Measurements from ENCODE around the gene IFNLR1.

The IFNLR1 gene

DNA sequence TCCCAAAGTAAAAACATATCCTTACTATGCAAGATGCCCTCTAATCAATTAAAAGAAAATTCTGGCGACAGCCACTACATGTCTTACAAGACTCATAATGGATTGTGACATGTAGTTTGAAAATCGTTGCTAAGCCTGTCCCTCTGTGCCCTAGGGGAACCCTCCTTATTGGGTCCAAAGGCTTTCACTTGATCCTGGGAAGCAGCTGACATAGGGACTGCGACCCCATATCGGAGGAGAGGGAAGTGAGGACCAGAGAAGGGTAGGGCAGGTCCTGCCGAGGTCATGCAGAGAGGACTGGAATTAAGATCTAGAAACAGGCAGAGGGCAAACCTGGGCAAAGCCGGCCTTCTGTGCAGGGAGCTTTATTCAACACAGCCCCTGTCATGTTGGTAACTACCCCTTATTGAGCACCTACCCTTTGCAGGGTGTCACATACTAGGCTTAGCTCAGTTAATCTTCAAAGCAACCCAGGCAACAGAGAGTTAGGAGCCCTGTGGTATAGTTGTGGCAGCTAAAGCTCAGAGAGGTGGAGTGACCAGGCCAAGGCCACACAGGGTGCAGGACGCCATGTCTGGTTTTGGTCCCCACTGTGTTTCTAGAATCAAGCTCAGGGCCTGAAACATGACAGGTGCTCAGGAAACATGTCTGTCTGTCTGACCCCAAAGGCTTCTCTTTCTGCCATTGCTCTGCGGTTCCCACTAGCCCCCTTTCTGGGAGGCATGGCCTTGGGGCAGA lies 18.4 kb upstream of the IFNLR1 start:
- DNase-seq = no peak

DNA sequence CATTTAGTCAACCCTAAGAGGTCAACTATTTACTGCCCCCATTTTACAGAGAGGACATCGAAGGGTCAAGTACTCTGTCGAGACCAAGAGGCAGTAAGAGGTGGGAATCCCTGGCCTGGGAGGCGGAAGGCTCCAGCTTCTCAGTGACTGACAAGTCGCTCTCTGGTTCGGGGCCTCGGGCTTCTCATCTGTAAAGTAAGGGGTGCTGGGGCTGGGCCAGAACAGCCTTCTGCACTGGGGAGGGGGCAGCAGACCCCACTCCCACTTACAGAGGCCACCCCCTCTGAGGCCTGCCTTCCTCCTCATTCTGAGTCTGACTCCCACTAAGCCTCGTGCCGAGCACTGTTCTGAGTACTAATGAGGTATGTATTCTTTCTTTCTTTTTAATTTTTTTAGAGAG lies 17.0 kb upstream of the IFNLR1 start:
- no peak for DNase-seq

DNA sequence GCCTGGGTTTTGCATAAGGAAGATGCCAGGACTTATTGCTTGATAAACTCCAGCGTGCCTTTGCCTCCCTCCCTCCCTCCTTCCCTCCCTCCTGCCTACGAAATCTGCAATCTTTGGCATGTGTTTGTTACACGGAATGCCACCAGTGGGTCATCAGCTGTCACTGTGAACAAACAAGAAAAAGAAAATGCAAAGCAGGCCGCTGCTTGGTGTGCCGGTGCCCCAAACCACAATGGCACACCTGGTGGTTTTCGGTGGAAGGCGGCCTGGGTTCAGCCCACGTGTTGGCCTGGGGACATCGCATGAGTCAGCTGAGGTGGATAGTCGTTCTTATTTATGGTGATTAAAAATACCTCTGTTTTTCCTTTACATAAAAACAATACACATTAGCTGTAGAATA lies 16.3 kb upstream of the IFNLR1 start:
- no peak for DNase-seq

DNA sequence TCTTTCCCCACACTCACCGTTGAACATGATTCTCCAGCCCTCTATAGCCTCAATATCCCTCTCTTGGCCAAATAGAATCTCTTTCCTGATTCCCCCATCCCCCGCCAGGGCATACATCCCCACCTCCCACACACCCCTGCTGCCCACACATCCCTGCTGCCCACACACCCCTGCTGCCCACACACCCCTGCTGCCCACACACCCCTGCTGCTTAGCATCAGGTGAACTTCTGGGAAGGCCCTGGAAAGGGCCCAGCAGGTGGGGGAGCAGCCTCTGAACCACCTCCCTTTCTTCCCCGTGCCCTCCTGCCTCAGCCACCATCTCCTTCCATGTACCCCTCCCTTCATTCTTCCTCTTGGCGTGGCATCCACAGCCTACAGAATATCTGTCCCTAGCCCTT lies 15.9 kb upstream of the IFNLR1 start:
- DNase-seq = no peak

DNA sequence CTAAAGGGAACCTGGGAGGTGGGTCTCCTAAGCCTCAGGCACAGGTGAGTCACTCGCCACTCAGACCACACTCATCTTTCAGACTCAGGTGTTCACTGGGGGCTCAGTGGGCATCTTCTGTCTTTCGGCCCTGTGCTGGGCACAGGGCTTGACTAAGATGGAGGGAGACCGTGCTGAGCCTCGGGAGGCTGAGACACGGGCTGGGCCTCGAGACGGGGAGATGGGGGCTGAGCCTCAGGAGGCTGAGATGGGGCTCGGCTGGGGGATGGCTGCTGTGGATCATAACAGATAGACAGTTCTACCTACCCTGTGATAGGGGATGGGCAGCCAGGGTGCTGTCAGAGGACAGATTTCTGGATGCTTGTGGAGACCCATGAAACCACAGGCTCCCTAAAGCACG lies 15.5 kb upstream of the IFNLR1 start:
- DNase-seq = no peak

DNA sequence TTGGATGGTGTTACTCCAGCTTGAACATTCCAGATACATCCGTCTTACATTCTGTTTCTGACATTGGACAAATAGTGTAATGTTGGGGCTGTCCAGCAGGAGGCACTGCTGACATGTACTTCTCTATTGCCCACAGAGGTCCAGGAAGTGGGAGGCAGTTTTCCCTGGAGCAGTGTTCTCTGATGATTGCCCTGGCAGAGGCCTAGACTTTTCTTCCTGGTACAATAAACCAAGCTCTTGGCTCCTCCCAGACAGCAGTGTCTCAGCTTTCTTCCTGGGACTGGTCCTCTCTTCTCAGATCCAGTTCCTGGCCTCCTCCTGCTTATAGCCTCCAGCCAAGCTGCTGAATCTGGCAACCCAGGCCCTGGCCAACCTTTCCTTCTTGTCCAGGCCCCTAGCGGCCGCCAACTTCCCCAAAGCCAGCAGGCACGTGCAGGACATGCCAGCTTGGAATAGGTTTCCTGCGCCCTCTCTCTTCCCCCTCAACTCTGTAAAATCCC lies 14.9 kb upstream of the IFNLR1 start:
- DNase-seq = peak; percentile 77

DNA sequence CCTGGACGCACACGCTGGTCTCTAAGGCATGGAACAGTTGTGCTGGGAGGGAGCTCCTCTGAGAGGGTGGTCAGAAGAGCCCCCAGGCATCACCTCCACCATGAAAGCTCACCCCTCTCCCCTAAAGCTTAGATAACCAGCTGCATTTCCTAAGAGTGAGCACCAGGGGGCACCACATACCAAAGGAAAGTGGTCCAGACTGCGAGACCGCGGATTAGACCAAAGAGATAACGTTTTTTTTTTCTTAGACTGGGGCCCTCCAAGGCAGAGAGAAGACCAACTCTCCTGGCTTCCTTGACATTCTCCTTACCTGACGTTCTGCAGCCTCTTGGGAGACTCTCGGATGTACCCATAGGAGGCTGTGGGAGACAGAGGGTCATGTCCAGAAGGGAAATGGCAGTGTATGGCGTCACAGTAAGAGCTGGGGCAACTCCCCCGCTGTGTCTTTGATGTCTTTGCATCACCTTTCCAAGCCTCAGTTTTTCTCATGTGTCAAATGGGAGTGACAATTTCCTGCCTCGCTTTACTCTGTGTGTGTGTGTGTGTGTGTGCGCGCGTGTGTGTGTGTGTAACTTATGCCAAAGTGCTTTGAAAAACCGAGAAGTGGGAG lies 12.3 kb upstream of the IFNLR1 start:
- DNase-seq = peak; percentile 39

DNA sequence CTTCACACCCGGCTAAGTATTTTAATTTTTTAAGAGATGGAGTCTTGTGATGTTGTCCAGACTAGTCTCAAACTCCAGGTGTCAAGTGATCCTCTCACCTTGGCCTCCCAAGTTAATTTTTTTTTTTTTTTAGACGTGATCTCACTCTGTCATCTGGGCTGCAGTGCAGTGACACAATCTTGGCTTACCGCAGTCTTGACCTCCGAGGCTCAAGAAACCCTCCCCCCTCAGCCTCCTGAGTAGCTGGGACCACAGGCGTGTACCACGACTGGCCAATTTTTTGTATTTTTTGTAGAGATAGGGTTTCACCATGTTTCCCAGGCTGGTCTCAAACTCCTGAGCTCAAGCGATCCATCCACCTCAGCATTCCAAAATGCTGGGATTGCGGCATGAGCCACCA lies 11.7 kb upstream of the IFNLR1 start:
- no peak for DNase-seq

DNA sequence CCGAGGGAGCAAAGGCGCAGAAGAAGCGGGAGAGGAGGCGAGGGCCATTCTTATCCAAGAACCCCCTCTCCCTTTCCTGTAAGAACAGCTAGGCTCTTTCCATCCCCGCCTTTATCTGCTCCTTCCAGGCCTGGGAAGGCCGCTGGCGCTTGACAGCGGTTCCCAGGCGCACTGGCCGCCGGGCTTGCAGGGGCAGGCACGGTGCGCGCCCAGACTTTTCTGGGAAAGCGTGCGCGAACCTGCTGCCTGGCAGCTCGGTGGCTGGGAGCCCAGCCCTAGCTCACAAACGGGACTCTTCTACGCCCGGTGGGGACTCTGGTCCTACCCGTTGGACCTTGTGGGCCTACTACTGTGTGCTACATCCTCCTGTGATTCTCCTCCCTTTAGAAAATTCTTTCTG lies 8.8 kb upstream of the IFNLR1 start:
- no peak for DNase-seq

DNA sequence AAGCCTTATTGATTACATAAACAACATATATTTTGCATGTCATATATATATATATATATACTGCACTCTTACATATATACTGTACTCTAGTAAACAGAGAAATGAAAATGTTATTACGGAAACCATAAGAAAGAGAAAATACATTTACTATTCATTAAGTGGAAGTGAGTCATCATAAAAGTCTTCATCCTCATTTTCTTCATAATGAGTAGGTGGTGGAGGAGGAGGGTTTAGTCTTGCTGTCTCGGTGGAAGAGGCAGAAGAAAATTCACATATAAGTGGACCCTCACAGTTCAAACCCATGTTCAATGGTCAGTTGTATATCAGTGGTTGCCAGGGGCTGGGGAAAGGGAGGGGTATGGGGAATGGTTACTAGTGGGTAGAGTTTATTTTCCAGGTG lies 8.0 kb upstream of the IFNLR1 start:
- DNase-seq = no peak

DNA sequence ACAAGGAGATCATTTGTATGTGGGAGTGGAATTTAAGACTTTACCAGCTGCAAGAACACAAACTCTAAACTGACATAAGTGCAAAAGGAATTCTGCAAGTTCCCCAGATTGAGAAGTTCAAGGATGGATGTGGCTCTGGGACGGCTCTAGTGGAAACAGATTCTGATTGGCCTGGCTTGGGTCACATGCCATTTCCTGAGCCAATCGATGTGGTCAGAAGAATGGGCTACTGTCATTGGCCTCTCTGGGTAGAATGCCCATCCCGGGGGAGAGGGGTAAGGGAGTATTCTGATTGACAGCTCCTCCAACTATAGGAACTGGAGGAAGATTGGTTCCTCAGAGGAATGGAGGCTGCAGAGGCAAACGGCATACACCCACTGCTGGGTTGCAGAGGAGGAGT lies 6.0 kb upstream of the IFNLR1 start:
- DNase-seq = peak; percentile 9

DNA sequence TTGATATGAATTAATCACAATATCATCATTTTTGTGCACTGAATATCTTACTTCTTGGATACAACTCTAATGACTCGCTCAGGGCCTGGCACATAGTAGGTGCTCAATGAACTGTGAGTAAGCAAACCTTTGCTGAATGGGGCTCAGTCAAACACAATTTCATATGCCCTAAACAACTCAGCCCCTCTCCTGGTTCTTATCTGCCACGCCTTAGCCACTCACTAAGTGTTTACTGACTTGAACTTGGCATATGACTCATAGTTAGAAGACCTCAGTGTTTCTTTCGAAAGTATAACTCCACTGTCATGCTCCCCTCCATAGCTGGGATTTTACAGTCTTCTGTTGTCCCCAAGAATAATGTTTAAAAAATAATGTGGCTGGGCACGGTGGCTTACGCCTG lies 4.8 kb upstream of the IFNLR1 start:
- DNase-seq = peak; percentile 69

DNA sequence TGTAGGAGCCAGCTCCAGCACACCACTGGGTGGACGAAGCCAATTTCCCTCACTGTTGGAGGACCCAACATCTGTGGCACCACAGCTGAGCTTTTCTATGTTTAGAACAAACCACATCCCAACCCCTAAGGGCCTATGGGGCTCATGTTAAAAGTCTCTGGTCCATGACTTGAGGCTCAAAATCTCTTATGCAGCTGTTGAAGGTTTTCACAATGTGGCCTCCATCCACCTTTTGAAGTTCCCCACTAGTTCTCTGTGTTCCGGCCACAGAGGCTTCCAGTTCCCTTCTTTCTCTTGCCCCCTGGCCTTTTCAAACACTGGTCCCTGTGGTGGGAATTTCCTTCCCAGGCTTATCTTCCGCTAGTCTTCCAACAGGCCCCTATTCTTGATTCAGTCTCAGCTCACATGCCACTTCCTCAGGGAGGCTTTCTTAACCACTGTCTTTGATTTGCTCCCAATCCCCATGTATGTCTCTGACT lies 3.9 kb upstream of the IFNLR1 start:
- DNase-seq = no peak

DNA sequence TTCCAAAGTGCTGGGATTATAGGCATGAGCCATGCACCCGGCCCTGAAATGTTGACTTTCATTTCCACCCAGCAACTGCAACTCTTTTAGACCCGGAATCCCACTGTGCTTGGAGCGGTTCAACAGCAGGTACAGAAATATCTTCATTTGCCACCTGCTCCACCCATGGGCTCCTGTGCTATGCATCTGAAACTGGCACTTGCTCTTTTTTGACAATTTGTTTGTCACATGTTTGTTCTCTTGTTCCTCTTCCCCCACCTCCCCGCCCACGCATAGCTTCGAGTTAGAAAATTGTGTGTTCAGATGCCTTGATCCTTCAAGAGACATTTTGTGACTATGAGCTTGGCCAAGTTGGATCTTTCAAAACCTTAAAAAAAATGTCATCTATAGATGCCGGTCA lies 2.4 kb upstream of the IFNLR1 start:
- no peak for DNase-seq

DNA sequence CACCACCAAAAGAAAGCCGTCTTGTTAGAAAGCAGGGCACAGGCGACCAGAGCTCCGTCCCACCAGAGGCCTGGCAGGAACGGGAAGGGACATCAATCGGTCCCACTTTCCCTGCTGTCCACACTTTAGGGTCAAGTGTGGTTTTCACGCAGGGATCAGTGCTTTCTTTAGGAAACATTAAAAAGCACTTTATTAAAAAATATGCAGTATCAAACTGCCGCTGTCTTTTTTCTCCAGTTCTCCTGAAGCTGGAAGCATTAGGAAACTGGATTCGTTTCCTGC lies 437 bp downstream of the IFNLR1 start:
- DNase-seq = no peak

DNA sequence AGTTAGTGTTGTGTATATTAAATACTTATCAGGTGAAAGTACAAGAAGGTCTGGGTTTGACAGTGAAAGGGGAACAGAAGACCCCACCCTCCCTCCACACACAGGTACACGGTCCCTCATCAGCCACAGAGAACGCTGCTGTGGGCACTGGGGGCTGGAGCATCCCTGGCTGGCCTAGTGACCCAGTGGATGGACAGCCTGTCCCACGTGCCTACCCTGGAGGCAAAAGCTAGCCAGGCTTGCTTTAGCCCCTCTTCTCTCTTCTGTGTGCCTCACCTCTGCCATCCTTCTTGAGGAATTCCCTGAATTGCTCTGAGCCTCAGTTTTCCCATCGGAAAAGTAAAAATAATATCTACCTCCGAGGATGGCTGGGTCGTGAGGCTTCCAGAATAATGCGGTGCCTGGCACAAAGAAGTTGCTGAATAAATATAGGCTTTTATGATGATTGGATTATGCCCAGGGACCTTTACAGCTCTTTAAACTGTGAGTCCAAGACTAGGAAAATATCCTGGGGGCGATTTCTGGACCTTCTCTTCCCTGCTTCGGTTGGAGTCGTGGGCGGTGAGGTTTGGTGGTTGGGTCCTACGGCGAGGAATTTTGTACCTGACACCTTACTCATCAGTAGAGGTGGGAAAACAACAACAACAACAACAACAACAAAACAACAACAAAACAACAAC lies 918 bp downstream of the IFNLR1 start:
- no peak for DNase-seq

DNA sequence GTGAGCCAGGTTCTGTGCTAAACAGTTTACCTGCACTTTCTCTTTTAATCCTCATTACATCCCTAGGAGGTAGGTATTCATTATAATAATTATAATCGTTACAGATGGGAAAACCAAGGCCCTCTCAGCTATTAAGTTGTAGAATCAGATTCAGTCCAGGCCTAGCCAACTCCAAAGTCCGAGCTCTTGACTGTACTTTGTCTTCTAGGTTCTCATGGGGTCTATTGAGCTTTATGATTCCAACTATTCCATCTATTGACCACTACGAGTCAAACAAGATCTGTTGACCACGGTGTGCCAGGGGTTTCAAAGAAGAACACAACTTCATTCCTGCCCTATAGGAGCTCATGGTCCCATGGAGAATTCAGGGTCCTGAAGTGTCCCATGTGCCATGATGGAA lies 2.0 kb downstream of the IFNLR1 start:
- DNase-seq = no peak

DNA sequence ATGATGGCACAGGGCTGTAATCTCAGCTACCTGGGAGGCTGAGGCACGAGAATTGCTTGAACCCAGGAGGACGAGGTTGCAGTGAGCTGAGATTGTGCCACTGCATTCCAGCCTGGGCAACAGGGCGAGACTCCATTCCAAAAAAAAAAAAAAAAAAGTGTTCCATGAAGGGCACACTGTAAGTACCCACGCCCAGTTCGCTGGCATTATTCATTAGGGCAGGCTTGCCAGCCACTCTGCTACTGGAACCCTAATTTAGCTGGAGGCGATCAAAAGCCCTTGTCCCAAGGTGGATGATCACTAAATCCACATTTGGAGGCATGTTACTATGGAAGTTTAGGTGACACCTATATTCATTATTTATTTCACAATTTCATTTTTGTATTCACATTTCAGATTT lies 5.0 kb downstream of the IFNLR1 start:
- DNase-seq = no peak

DNA sequence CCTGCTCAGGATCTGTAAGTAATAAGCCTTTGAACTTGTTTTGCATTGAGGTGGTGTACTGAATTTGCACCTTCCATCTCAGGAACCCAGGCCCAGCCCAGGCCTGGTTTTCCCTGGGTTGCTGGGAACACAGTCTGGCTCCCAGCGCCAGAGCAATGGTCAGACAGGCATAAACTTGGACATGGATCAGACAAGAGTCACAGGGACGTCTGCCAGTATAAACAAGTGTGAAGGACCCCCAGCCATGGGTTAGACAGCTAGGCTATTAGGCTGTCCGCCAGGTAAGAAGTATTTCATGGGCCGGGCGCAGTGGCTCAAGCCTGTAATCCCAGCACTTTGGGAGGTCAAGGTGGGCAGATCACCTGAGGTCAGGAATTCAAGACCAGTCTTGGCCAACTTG lies 5.5 kb downstream of the IFNLR1 start:
- DNase-seq = no peak

DNA sequence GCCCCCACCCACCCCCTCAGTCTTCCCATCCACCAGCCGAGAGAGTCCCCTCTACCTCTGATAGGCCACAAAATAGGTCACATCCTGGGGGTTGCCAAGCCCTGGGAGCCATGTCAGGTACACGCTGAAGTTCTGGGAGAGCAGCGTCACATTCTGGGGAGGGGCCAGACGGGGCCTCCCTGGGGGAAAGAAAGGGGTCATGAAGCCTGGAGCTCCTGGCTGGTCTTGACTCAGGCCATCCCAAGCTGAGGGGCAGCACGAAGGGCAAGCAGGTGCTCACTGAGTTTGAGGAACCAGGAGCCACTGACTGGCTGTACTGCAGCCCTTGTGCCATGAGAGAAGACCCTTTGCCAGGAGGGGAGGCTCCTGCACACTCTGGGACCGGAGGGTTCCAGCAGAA lies 6.4 kb downstream of the IFNLR1 start:
- no peak for DNase-seq

DNA sequence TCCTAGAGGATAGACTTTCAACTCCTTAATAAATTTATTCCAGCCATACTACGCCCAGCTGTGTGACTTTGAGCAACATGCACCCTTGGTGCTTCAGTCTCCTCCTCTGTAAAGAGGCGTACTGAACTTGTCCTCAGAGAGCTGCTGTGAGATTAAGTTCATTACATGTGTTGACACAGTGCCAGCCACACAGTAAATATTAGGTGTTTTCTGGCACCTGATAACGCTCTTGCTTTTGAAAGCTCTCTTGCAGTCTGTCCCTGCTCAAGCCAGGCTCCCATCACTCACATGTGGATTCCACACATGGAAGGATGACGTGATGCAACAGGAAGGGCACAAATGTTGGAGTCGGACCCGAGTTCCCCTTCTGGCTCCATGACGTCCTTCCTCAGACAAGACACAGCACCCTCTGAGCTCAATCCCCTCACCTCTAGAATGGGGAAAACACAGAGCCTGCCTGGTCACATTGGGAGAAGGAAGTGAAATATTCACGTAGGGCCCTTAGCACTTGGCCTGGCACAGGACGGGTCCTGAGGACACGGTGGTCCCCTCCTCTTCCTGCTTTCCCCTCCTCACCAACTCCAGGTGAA lies 7.7 kb downstream of the IFNLR1 start:
- DNase-seq = no peak

DNA sequence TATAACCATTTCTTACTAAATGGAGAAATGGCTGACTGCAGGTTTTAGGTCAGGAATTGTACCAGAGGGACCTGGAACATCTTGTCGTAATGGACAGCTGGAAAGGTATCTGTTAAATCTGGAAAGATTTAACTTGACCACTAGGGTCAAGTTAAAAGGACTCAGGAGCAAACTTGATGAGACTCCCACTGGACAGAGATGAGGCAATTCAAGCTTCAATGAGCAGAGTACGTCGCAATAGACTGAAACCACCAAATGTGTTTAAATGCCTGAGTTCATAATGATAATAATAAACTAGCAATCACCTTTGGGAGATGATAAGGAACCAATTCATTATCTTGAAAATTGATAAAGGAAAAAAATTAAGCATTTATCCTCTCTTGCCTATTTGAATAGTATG lies 8.7 kb downstream of the IFNLR1 start:
- DNase-seq = no peak

DNA sequence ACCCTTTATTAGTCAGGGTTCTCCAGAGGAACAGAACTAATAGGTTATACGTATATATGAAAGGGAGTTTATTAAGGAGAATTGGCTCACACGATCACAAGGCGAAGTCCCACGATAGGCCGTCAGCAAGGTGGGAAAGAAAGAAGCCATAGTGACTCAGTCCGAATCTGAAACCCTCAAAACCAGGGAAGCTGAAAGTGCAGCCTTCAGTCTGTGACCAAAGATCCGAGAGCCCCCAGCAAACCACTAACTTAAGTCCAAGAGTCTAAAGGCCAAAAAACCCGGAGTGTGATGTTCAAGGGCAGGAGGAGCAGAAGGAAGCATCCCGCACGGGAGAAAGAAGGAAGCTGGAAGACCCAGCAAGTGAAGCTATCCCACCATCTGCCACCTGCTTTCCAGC lies 9.9 kb downstream of the IFNLR1 start:
- no peak for DNase-seq
